GM12892 (cell line): ENCODE measurements around the gene GNAQ.

Experiments used
- POLR2A ChIP-seq: IDR thresholded peaks from 2 replicates; pipeline ENCODE4 v1.6.1; 2011; ENCODE audit warnings: low read depth, low read length, control low read depth
- TAF1 ChIP-seq: IDR thresholded peaks from 2 replicates; pipeline ENCODE4 v1.6.1; 2011; ENCODE audit warnings: low read depth, mild to moderate bottlenecking, control low read depth, low read length, borderline replicate concordance

DNA sequence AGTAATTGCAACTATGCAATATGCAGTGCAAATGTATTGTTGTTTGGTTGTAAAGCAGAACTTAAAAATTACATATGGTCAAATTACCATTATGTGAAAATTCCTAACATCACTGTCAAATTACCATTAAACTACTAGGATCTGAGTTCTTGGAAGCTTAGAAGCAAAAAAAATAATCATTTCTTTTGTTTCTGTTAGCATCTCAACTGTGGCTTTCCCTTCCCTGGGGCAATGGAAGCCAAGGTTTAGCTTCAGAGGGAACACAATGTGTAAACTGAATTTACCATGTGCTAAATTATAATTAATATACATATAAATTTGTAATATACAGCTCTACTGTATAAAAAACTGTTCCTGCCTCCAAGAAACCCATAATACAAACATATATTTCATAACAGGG lies 159.4 kb downstream of the GNAQ start:
- no peak for TF ChIP-seq POLR2A
- no peak for TF ChIP-seq TAF1
